ENCODE measurements around the gene CIDEA.

The CIDEA gene

DNA sequence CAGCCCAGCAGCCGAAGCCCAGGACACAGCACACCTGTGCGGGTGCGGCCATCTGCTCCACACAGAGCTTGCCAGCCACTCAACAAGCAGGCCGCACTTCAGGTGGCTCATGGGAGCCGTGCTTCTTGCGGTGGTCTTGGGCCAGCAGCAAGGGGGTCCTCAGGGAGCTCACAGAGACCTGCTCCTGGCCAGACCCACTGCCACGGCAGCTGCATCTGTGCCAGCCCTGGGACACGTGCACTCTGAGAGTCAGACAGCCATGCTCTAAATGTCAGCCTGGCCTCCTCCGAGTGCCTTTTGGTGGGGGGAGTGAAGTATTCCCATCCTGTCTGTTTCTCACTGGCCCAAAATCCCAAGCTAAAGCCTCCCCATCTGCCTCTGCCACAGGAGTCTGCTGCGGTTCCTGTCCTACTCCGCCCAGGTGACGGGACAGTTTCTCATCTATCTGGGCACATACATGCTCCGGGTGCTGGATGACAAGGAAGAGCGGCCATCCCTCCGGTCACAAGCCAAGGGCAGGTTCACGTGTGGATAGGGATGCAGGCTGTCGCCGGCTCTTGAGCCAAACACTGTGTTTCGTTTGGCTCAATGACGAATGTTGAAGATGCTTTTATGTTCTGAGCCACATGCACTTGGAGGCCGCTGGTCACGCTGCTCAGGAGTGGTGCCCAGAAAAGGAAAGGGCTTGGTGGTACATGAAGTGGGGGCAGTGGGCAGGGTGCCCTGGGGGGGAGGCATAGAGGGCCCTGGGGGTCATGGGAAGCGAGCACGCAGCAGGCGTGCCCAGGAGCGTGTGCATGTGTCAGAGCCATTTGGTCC lies 22.8 kb downstream of the CIDEA start:
- no peak for DNase-seq

DNA sequence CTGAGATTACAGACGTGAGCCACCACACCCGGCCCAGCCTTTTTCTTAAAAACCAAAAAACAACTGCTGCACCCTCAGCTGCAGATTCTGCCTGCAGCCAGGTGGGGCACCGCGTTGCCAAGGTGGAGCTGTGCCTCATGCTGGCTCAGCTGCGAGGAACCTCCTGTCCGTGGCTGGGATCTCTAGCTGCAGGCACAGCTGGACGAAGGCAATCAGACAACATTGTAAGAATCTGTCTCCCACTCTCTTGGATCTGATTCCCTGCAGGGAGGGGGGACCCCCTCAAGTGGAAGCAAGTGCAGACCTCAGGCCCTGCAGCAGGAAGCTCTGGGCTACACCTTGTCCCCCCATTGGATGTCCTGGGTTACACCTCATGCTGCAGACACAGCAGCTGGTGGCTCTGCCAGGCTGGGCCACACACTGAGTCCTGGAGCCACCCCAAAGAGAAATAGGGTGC lies 24.1 kb downstream of the CIDEA start:
- no peak for DNase-seq

DNA sequence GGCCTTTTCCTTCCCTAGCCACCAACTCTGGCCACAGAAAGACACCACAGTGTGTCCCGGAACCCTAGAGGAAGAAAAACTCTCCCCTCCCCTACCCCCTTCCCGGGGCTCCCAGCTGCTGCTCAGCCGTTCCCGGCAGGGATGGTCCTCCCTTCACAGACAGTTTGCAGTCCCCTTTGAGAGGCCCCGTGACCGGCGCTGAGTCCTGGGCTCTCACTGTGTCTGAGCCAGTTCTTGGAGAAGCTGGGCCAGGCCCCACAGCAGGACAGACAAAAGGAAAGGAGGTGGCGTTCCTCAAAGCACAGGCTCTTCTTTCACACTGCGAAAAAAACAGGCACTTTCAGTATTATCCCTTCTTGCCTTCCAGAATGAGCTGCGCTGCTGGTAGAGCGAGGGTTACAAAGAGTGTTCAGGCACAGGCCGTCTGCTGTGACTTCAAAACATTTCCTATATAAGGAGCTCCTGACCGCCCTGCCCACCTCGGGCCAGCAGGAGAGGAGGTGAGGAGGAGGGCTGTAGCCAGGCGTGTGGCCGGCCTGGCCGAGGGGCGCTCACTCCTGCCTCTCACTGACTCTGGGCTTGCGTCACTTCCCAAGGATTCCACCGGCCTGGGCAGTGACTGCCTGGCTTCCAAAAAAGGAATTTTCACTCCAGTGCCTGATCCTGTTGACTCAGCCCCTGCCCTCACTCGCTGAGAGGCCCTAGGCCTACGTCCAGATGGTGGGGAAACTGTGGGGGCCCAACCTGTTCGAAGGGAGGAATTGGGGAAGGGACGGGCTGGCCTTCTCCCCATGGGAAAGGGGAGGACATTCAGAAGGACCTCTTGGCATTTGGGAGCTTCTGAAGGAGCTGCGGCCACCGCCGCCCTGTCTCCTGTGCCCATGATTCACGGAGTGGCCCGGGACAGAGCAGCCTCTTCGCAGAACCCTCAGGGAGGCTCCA lies 24.9 kb downstream of the CIDEA start:
- DNase-seq: no peak

DNA sequence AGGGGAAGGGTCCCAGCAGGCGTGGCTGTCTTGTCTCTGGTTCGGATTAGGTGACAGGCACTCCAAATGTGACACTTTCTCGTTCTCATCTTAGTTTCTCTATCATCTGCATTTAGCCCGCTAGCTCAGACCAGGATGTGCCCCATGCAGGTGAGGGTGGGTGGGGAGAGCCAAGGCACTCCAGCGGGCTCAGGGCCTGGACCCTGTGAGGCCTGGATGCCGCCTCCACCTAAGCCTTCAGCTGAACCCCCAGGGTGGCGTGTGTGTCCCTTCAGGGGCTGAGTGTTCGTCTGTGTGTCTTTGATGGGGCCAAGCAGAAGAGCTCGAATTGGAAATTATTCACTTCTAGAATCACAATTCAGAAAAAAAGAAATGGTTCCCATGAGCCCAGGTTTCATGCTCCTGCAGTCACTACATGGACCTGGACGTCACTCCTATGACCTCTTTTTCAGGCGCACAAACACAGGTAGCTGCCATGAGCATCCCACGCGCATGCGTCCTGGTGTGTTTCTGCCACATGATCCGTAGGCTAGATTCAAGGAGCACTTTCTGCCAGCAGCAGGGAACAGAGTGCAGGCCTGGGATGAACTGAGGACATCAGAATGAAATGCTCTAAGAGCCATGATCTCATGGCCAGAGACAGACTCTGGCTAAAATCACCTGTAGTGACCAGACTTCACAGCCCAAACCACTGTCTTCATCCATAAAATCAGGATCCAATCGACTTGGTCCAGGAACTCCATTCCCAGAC lies 25.8 kb downstream of the CIDEA start:
- DNase-seq: no peak

DNA sequence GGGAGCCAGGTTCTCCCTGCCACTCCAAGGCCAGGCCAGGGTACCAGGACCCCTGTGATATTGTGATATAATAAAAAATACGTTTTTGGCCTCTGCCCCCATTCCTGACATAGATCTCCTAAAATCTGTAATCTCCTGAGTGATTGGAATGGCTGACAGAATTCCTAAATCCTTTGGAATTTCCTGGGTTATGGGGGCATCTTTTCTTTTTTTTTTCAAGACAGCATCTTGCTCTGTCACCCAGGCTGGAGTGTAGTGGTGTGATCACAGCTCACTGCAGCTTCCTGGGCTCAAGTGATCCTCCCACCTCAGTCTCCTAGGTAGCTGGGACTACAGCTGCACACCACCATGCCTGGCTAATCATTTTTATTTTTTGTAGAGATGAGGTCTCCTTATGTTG lies 27.7 kb downstream of the CIDEA start:
- no peak for DNase-seq

DNA sequence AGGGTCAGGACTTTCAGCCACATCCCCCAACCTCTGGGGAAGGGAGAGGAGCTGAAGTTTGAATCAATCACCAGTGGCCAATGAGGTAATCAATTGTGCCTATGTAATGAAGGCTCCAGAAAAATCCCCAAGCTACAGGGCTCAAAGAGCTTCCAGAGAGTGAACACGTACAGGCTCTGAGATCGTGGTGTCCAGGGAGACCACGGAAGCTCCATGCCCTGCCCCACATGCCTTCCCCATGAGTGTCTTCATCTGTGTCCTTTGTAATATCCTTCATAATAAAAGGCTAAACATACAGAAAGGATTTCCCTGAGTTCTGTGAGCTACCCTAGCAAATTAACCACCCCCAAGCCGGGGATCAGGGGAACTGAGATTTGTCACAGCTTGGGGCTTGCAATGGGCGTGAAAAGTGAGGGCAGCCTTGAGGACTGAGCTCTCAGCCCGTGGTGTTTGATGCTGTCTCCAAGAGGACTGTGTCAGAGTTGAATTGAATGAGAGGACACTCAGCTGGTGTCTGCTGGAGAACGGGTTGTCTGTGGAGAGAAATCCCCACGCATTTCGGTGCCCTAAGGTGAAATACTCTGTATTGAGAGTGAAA lies 28.4 kb downstream of the CIDEA start:
- DNase-seq: no peak

DNA sequence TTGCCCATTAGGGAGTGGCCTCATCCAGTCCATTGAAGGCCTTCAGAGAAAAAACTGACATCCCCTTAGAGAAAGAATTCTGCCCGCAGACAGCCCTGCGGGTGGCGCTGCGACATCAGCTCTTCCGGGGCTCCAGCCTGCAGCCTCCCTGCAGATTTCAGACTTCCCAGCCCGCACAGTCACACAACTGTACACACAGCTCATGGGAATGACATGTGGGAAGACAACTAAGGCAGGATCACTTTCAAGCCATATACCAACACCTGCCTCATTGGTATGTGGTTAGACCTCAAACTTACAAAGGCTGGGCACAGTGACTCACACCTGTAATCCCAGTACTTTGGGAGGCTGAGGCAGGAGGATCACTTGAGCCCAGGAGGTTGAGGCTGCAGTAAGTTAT lies 29.1 kb downstream of the CIDEA start:
- DNase-seq: no peak

DNA sequence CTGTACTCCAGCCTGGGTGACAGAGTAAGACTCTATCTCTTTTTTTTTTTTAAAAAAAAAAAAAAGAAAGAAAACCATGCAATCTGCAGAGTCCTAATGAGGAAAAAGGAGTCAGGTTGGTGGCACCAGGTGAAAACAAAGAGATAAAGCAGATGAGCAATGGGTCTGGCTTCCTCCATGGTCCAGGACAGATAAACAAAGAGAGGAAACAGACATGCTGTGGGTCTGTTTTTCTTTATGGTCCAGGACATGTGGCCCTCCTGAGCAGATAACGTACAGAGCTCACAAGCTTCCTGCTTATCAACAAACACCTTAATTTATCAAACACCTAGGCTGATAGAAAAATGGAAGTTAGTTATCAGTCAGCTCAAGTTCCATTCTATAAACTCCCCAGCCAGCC lies 29.5 kb downstream of the CIDEA start:
- no peak for DNase-seq

DNA sequence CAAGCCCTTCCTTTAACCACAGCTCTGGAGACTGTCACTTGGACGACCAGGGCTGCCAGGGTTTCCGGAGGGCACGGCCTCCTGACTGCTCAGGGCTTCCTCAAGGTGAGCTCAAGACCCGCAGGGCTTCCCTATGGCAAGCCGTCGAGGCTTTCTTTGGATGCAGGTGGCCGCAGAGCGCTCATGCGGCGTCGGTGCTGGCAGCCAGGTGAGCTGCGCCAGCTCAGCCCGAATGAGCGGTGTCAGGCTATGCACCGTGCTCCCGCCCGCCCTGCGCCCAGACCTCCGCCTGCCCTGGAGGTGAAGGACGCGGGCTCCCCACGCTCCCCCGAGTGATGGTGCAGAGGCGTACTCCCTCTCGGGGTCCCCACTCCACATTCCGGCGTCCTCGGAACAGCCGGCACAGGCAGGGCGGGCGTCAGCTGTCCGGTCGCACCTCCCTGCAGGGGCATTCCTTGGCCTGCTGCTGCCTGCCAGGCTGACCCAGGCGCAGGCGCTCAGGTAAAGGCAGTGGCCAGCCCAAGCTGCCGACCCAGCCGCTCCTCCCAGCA lies 33.0 kb downstream of the CIDEA start:
- no peak for DNase-seq

DNA sequence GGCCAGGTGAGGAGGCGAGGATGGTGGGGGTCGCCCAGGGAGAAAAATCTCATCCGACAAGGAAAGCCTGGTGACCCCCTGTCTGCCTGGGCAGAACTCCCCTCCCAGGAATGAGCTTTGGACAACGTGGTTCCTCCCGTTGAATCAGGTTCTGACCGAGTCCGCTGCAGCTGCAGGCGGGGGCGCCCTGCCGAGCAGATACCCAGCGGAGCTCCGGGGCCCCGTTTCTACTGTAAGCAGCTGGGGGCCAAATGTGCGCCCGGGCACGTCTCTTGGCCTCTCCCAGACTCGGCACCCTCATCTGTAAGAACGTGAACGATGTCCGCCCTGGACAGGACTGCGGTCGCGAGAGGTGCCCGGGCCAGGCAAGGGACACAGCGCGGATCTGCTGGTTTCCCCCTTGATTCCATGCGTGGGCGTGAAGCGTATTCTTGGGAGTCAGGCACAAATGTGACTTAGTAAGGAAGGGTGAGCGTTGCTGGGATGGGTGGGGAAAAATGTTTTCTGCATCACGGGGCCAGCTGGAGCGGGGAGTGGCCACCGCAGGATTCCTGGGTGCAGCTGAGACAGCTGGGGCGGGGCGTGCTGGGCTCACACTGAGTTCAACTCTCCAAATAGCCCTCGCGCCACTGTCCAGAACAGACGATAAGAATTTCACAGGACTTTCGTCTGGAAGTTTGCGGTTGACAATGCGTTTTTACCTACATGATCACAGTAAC lies 33.7 kb downstream of the CIDEA start:
- no peak for DNase-seq

DNA sequence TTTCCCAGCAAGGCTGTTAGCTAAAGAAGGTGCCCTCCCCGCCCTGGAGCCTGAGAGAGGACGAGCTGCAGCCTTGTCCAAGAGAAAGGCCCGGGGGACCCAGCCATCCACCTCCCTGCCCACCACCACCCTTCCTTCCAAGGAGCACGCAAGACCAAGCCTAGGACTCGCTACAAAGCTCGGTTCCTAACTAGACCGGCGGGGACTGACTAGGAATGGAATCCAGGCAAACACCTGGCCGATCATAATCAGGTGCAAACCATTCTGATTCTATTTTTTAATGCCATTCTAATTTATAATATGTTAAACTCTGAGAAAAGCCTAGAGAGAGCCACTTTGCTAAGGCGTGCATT lies 34.2 kb downstream of the CIDEA start:
- no peak for DNase-seq

DNA sequence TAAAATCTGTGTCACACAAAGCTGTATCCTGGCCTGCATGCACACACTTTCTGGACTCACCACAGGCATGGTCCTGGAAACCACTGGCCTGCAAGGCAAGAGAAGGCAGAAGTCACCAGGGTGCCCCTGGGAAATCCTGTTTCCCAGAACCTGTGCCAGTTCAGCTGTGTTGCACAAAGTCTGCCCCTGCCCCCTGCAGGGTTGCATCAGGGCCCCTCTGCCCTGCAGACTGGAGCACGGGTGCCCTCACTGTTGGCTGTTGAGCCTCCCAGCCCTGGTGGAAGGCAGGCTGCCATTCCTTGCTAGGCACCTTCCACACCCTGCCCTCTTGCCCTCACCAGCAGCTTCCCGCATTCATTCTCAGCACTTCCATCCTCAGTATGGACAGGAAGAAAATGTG lies 35.9 kb downstream of the CIDEA start:
- DNase-seq: no peak

DNA sequence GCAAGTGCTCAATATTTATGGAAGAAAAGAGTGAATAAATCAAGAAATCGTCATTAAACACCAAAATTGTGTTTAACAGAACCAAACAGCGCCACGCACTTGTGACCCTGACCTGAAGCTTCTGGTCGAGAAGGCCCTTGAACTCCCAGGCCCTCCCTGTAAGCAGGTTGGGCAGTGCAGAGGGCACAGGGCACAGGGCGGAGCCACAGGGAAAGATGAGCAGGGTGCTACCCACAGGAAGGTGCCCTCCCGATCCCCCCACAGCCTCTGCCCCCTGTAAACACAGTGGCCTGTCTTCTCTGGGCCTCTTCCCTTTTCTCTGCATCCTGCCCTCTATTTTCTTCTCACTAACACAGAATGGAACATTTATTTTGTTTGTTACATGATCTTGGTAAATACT lies 37.0 kb downstream of the CIDEA start:
- DNase-seq: no peak

DNA sequence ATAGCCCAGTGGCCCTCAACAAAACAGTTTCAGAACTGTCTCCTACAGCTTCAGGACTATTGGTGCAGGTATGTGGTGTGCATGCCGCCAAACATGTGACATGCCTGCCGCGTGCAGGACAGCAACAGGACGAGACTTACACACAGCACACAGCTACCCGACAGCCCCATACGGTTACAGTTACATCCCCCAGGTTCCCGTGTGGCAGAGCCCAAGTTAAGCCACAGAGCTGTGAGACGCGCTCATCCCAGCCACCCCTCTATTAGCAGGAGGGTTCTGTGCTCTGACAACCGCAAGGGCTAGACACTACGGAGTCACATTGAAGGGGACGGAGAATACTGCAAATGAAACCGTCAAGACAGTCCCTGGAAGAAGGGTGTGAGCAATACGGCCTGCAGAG lies 37.5 kb downstream of the CIDEA start:
- no peak for DNase-seq

DNA sequence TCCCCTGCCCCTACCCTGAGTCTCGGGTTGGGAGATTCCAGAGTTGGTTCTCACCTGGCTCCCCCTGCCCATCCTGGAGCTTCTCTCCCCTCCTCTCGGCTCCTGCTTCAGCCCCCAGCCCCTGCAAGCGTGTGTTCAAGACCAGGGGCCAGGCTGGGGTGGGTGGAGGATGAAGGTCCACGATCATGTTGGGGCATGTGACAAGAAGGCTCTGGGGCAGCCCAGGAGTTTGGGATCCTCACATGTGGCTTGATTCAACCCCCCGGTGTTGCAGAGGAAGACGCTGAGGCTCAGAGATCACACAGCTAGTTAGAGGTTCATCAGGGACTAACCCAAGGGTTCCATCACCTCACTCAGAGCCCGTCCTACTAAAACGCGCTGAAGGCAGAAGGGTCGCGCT lies 39.7 kb downstream of the CIDEA start:
- no peak for DNase-seq

DNA sequence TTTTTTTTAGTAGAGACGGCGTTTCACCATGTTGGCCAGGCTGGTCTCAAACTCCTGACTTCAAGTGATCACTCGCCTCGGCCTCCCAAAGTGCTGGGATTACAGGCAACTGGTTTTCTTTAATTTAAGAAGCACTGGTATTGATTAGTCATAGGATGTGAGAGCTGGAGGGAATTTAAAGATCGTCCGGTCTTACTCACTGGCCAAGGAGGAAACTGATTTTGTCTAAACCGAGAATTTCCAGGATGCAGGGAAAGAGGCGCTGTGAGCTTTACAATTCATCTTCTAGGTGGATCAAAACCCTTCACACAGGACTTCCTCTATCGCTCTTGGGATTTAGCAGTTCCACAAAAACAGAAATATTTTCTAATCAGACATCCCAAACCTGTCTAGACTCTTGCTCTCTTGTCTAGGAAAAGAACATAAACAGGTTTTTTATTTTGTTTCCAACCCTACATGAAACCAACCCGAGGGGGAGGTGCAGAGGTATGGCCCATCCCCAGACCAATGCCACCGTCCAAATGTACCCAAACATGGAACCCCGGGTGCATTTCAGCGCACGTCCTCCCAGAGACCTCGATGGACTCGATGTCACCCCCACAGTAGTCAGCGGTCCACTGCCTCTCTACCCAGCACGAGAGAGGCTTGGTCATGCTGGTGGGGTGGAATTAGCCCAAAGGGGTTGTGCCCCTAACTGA lies 41.4 kb downstream of the CIDEA start:
- DNase-seq: no peak

DNA sequence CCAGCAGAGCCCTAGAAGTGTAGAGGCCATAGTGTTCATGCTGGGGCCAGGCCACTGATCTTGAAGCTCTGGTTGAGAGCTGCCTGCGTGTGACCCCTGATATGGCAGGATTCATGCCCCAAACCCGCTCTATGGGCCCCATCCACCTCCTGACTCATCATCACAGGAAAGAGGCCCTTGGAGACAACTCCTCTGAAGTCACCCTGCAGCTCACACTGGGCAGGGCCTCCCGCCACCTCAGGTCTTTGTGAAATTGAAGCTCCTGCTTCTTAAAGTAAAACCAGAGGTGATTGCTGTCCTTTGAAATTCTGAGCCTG lies 41.9 kb downstream of the CIDEA start:
- DNase-seq: no peak

DNA sequence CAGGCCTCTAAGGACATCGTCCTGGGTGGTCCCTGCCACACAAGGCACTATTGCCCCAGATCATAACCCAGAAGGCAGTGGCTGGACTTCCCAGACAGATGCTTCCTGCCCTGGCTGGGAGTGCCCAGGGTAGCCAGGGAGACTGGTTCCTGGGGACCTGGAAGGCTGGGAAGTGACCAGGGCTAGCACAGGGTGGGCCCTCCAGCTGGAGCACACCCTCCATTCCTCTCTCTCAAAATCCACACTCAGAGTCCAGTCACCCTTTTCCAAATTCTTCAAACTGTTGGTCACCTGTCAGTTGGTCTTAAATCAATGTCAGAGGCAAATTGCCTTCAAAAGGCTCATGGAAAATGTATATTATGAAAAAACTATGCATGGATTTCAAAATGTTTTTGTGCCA lies 42.3 kb downstream of the CIDEA start:
- no peak for DNase-seq

DNA sequence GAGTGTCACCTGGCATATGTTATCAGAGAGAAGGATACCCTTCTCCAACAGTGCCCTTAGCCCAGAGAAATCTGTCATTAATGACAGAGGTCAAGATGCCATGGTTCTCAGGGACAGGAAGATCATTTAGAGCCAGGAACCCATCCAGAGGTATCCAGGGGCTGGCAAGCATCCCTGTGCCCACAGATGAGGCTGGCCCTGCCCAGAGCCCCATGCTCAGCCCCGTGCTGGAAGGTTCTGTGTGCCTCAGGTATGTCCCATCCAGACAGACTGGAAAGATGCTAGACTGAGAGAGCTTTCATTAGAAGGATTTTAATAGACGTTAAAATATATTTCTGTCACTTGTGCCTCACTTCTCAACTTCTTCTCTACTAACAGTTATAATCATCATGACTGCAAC lies 45.7 kb downstream of the CIDEA start:
- DNase-seq: no peak

DNA sequence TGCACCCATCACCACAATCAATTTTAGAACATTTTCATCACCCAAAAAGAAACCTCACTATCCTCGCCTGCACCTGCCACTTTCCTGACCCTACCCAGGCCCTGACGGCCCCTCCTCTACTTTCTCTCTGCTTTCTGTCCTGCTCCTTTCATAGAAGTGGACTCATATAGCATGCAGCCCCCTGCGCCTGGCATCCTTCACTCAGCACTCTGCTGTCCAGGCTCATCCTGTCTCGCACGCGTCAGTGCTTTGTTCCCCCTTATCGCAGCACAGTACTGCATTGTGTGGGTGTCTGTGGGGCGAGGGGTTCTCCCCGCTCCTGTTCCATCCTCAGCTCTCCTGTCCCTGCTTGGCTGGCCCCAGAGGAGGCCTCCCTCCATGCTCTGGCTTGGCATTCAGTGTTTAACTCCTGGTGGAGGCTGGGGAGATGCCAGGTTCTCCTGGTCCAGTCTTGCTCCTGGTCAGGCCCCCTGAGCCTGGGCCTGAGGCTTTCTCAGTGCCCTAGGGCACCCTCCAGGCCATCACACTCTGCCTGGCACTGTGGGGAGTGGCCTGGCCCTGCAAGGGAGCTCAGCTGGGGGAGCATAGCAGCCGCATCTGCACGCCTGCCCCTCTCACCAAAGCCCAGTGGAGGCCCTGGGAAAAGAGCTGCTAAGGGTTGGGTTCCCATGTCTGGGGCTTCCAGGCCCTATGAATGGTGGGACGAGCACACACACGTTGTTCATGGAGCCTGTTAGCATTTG lies 47.3 kb downstream of the CIDEA start:
- DNase-seq: no peak

All from activated CD4-positive, alpha-beta T cell treated with anti-CD3 and anti-CD28 coated beads for 1 hour (primary cell).